Activated CD8-positive, alpha-beta T cell treated with anti-CD3 and anti-CD28 coated beads for 36 hours (primary cell): ENCODE data around the gene CEBPE. TPM values are rescaled to one million over a fixed set of nuclear protein-coding genes. Genes with fewer than 3 reads are reported as not detected.

Experiments
- ATAC-seq: fragments of 200-7000 bp; cut with Tn5 transposase; one replicate; pipeline ENCODE4 v1.10.0; 2021; ENCODE audit warnings: mild to moderate bottlenecking, moderate library complexity
- CTCF ChIA-PET: fragments of 350-600 bp; sonication (Branson Sonifier 250); formaldehyde crosslinking; loops from one replicate; lab custom pipeline; 2021; ENCODE audit warnings: antibody characterized with exemption; lab: Charles Lee
- POLR2A ChIA-PET: fragments of 350-600 bp; sonication (Branson Sonifier 250); formaldehyde crosslinking; loops from one replicate; lab custom pipeline; 2021; ENCODE audit warnings: antibody characterized with exemption; lab: Charles Lee
- DNase-seq: peaks from one replicate; pipeline ENCODE4 v3.0.0-alpha.2; 2020
- H3K27ac Mint-ChIP-seq: one replicate; pipeline ENCODE4 v1.8.0; 2021; ENCODE audit warnings: mild to moderate bottlenecking, mixed read lengths
- H3K27me3 Mint-ChIP-seq: one replicate; pipeline ENCODE4 v1.8.0; 2021; ENCODE audit warnings: mixed read lengths
- H3K36me3 Mint-ChIP-seq: one replicate; pipeline ENCODE4 v1.8.0; 2021; ENCODE audit warnings: low read depth, mixed read lengths
- H3K4me1 Mint-ChIP-seq: one replicate; pipeline ENCODE4 v1.8.0; 2021; ENCODE audit warnings: low read depth, mixed read lengths
- H3K4me3 Mint-ChIP-seq: one replicate; pipeline ENCODE4 v1.8.0; 2021; ENCODE audit warnings: mild to moderate bottlenecking, moderate library complexity, mixed read lengths
- H3K9me3 Mint-ChIP-seq: one replicate; pipeline ENCODE4 v1.8.0; 2021; ENCODE audit warnings: mixed read lengths
- CTCF ChIP-seq: fragments of 200-600 bp; IDR thresholded peaks from one replicate; pipeline ENCODE4 v1.8.0; 2022; ENCODE audit warnings: antibody characterized with exemption, mild to moderate bottlenecking
- intact Hi-C: fragments of 100-400 bp; cut with micrococcal nuclease; formaldehyde crosslinking; loops from one replicate; pipeline ENCODE4 v1.10.0; 2022
- total RNA-seq, 2 experiments: library from RNA; stranded (reverse); gene quantifications; one replicate each; pipeline ENCODE4 v1.2.3, GENCODE V29; 2021

CEBPE gene
- total RNA-seq, 2 experiments from 2014 or later: 0.27 to 0.34 TPM

GRCh38 chr14:23093991-23094665 is 24.9 kb downstream of the CEBPE start:
- no peak overlapping the region for H3K4me3 Mint-ChIP-seq
- peaks cover 38% of the 10 kb centered on the region for H3K4me1 Mint-ChIP-seq
- TF ChIP-seq CTCF: no peak
- DNase-seq: no peak
- ChIA-PET POLR2A (interaction anchor here (0.6 to 2.7 kb wide), 14 partner anchors 9 to 505 kb away, joined by 3 to 13 read pairs (median 4); partner anchors contain the start of genes CEBPE, DAD1, PABPN1 and PPP1R3E), CTCF (interaction anchor here (0.6 to 5.2 kb wide), 18 partner anchors 9 to 232 kb away, joined by 3 to 56 read pairs (median 6); partner anchors contain the start of genes AJUBA and CDH24)
- ATAC-seq: no peak
- no peaks in the 10 kb centered on the region for H3K9me3 Mint-ChIP-seq
- intact Hi-C loops: no loop called here
- peaks cover 48% of the 10 kb centered on the region for H3K36me3 Mint-ChIP-seq
- no peaks in the 10 kb centered on the region for H3K27me3 Mint-ChIP-seq
- H3K27ac Mint-ChIP-seq: no peak overlapping the region

DNA sequence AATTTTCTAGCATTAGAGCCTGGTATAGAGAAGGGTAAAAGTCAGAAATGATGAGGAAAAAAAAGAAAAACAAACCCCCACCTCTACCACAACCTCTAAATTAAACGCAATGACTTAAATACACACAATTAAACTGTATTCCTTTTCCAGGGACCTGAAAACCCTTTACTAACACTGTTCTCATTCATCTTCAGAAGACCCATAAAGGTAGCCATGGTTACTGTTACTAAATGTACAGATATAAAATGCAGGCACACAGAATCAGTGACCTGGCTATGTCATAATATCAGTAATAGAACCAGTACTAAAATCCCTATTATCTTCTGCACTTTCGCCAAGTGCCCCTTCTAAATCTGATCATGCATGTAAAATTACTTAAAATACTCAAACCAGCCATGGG is 25.5 kb downstream of the CEBPE start:
- no peak overlapping the region for H3K27ac Mint-ChIP-seq
- ChIA-PET CTCF (interaction anchor here (1.4 to 5.2 kb wide), 6 partner anchors 13 to 134 kb away, joined by 4 to 56 read pairs (median 16); no protein-coding TSS in a partner anchor), POLR2A (interaction anchor here (2.6 to 2.7 kb wide), 2 partner anchors 8 to 16 kb away, joined by 12 to 13 read pairs; no protein-coding TSS in a partner anchor)
- DNase-seq: no peak
- intact Hi-C loops: no loop called here
- H3K36me3 Mint-ChIP-seq: peaks cover 42% of the 10 kb centered on the region
- H3K27me3 Mint-ChIP-seq: no peaks in the 10 kb centered on the region
- H3K4me1 Mint-ChIP-seq: peaks cover 38% of the 10 kb centered on the region
- ATAC-seq: no peak
- H3K9me3 Mint-ChIP-seq: no peaks in the 10 kb centered on the region
- H3K4me3 Mint-ChIP-seq: no peak overlapping the region
- no peak for TF ChIP-seq CTCF

DNA sequence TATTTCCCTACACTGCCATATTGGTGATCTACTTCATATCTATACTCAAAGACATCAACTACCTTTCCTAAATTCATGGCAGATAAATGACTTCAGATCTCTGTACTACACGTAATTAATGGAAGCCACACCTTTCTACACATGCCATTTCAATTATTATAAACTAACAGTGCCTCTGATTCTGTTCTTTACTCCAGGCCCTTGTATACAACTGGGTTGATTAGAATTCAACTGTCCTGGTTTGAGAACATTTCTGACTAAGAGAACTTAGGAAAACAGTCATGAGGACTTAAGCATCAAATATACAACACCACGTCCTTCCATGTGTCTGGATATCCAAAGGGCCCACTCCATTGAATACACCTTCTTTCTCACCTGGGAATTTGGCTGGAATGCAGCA is 26.0 kb downstream of the CEBPE start:
- Mint-ChIP-seq H3K4me1 (peaks cover 38% of the 10 kb centered on the region), H3K27ac (no peak overlapping the region), H3K36me3 (peaks cover 39% of the 10 kb centered on the region), H3K9me3 (no peaks in the 10 kb centered on the region), H3K27me3 (no peaks in the 10 kb centered on the region), H3K4me3 (no peak overlapping the region)
- DNase-seq: no peak
- no peak for TF ChIP-seq CTCF
- ChIA-PET CTCF (interaction anchor here (0.7 to 8.6 kb wide), 8 partner anchors 12 to 107 kb away, joined by 3 to 84 read pairs (median 6); partner anchors contain the start of gene CDH24), POLR2A (no interaction called here)
- ATAC-seq: no peak
- intact Hi-C loops: no loop called here

DNA sequence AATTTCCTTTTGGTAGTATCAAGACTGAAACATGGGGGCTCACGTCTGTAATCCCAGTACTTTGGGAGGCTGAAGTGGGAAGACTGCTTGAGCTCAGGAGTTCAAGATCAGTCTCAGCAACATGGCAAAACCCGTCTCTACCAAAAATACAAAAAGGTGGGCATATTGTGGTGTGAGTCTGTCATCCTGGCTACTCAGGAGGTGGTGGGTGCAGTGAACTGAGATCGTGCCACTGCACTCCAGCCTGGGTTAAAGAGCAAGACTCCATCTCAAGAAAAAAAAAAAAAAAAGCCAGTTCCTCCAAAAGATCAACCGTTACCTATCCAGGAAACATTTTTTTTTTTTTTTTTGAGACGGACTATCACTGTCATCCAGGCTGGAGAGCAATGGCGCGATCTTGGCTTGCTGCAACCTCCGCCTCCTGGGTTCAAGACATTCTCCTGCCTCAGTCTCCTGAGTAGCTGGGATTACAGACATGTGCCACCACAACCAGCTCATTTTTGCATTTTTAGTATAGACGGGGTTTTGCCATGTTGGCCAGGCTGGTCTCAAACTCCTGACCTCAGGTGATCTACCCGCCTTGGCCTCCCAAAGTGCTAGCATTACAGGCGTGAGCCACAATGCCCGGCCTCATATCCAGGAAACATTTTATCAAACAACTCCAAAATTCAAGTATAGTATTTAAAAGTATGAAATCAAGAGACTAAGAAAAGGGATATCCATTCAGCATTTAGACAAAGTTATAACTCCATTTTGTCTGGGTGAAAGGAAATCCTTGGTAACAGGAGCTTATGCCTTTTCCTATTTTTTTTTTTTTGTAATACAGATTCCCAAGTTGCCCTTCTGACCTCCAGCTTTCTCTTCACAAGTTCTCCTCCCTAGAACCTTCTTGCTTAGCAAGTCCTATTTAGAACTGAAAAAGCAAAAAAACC is 27.5 kb downstream of the CEBPE start:
- Mint-ChIP-seq H3K27me3 (no peaks in the 10 kb centered on the region), H3K4me1 (peaks cover 36% of the 10 kb centered on the region), H3K9me3 (no peaks in the 10 kb centered on the region), H3K4me3 (no peak overlapping the region), H3K36me3 (peaks cover 37% of the 10 kb centered on the region), H3K27ac (no peak overlapping the region)
- no peak for TF ChIP-seq CTCF
- no peak for ATAC-seq
- intact Hi-C loops: no loop called here
- ChIA-PET POLR2A (interaction anchor here (0.6 to 3.0 kb wide), 5 partner anchors 10 to 1796 kb away, joined by 3 to 10 read pairs (median 4); no protein-coding TSS in a partner anchor), CTCF (interaction anchor here (0.6 to 8.6 kb wide), 12 partner anchors 10 to 512 kb away, joined by 3 to 84 read pairs (median 6); partner anchors contain the start of gene CDH24)
- no peak for DNase-seq
